Neural progenitor cell (in vitro differentiated cells): ENCODE data around the gene KLC3.

Source experiments
- EZH2 ChIP-seq: fragments of 200-600 bp; sonication (generic); IDR thresholded peaks from 2 replicates; pipeline ENCODE4 v1.6.1; 2017; ENCODE audit warnings: antibody characterized with exemption, mild to moderate bottlenecking, moderate library complexity
- TF ChIP-seq, protein P1 (sequence below): fragments of 200-600 bp; sonication (generic); IDR thresholded peaks from 2 replicates; pipeline ENCODE4 v1.5.1; 2017; ENCODE audit warnings: antibody characterized with exemption, mild to moderate bottlenecking

DNA sequence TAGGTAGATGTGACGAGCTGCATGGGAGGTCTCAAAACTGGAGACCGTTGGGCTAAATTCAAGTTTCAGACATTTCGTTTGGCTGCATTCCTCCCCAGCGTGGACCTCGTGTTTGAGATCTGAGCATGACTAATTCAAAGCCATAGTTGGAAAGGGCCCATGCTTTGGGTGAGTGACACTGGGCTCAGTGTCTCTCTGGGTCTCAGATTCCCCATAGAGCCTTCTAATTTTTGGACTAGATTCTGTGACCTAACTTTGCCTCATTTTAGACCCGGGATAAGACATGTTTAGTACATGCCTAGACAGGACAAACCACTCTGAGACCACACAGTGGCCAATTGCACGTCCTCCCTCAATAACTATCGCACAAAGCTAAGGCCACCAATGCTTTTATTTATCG is 34.5 kb upstream of the KLC3 start:
- TF ChIP-seq, protein P1, sequence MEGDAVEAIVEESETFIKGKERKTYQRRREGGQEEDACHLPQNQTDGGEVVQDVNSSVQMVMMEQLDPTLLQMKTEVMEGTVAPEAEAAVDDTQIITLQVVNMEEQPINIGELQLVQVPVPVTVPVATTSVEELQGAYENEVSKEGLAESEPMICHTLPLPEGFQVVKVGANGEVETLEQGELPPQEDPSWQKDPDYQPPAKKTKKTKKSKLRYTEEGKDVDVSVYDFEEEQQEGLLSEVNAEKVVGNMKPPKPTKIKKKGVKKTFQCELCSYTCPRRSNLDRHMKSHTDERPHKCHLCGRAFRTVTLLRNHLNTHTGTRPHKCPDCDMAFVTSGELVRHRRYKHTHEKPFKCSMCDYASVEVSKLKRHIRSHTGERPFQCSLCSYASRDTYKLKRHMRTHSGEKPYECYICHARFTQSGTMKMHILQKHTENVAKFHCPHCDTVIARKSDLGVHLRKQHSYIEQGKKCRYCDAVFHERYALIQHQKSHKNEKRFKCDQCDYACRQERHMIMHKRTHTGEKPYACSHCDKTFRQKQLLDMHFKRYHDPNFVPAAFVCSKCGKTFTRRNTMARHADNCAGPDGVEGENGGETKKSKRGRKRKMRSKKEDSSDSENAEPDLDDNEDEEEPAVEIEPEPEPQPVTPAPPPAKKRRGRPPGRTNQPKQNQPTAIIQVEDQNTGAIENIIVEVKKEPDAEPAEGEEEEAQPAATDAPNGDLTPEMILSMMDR = no peak
- no peak for TF ChIP-seq EZH2
